GM21737 (cell line): ENCODE measurements around the gene TMEM42.

Experiments used
- ATAC-seq: cut with Tn5 transposase; IDR thresholded peaks from one replicate; pipeline ENCODE4 v1.9.1; 2021; ENCODE audit warnings: mild to moderate bottlenecking, moderate library complexity; ENCODE audit not compliant: unreplicated experiment

TMEM42 gene

GRCh38 chr3:44906997-44907396, 45.3 kb downstream of the TMEM42 start:
- ATAC-seq = no peak

GRCh38 chr3:44907612-44908011, 45.9 kb downstream of the TMEM42 start:
- ATAC-seq = no peak

- ATAC-seq = no peak
Observed at GRCh38 chr3:44909063-44909462, 47.4 kb downstream of the TMEM42 start.

- no peak for ATAC-seq
Observed at GRCh38 chr3:44910693-44911092, 49.0 kb downstream of the TMEM42 start.

- ATAC-seq = no peak
Observed at GRCh38 chr3:44913868-44914468, 52.3 kb downstream of the TMEM42 start.

GRCh38 chr3:44914936-44915335, 53.2 kb downstream of the TMEM42 start:
- ATAC-seq = no peak
